K562 (cell line): ENCODE measurements around the gene PXN. TPM values are rescaled to one million over a fixed set of nuclear protein-coding genes. Genes with fewer than 3 reads are reported as not detected.
A peak's percentile ranks its signal among the peaks of the same experiment; 100 is the strongest.

Source experiments
- ATF3 ChIP-seq, 2 experiments: fragments of 450-650 bp in 1 of 2; sonication (generic) in 1 of 2; formaldehyde crosslinking in 1 of 2; IDR thresholded peaks in 1 of 2; conservative IDR thresholded peaks in 1 of 2; 2 replicates each; pipeline versions ENCODE4 v1.6.1 to v1.8.1; 2016 to 2023; ENCODE audit warnings: mild to moderate bottlenecking in 2 of 2, moderate library complexity in 2 of 2, inconsistent platforms in 1 of 2, missing genetic modification reagents in 1 of 2
- HDAC2 ChIP-seq: fragments of 450-650 bp; IDR thresholded peaks from 2 replicates; pipeline ENCODE4 v1.6.1; 2016; ENCODE audit warnings: mild to moderate bottlenecking
- HMBOX1 ChIP-seq: sonication (generic); IDR thresholded peaks from 2 replicates; pipeline ENCODE4 v1.6.1; 2016
- MXI1 ChIP-seq: IDR thresholded peaks from 2 replicates; pipeline ENCODE4 v1.6.1; 2011; ENCODE audit warnings: low read depth, mild to moderate bottlenecking, improper control_type of control experiment, low read length
- NFE2 ChIP-seq: IDR thresholded peaks from 2 replicates; pipeline ENCODE4 v1.6.1; 2014; ENCODE audit warnings: antibody characterized with exemption, low read depth
- NFXL1 ChIP-seq: fragments of 450-650 bp; formaldehyde crosslinking; IDR thresholded peaks from 2 replicates; pipeline ENCODE4 v1.4.0; 2021; ENCODE audit warnings: mild to moderate bottlenecking
- PBX2 ChIP-seq, 2 experiments: IDR thresholded peaks in 1 of 2; conservative IDR thresholded peaks in 1 of 2; 2 replicates each; pipeline ENCODE4 v1.6.1; 2016; ENCODE audit warnings: low read depth in 2 of 2, mild to moderate bottlenecking in 1 of 2, missing compliant biosample characterization in 1 of 2, missing genetic modification characterization in 1 of 2, moderate library complexity in 1 of 2
- PRDM10 ChIP-seq: fragments of 450-650 bp; IDR thresholded peaks from 2 replicates; pipeline ENCODE4 v1.6.1; 2018; ENCODE audit not compliant: partially characterized antibody
- SMARCE1 ChIP-seq: fragments of 450-650 bp; IDR thresholded peaks from 2 replicates; pipeline ENCODE4 v1.7.1; 2016; ENCODE audit warnings: mild to moderate bottlenecking
- ZNF639 ChIP-seq, 2 experiments: fragments of 200-800 bp in 1 of 2; sonication (Bioruptor generic) in 1 of 2; sonication (generic) in 1 of 2; formaldehyde crosslinking in 1 of 2; IDR thresholded peaks in 1 of 2; conservative IDR thresholded peaks in 1 of 2; 2 replicates each; pipeline versions ENCODE4 v1.5.0 to v1.6.1; 2016 to 2020; ENCODE audit warnings: missing compliant biosample characterization in 1 of 2, missing genetic modification characterization in 1 of 2, missing genetic modification reagents in 1 of 2
- polyA plus RNA-seq, 8 experiments: library from polyadenylated mRNA; depleted of rRNA in 4 of 8; stranded (reverse) in 5 of 8; unstranded in 3 of 8; fragments of >200 nt; fragmentation: Nextera tagmentation in 2 of 8; fragmentation: Illumina TruSeq in 1 of 8; extraction: Ambion mirVana in 2 of 8; extraction: Trizol in 1 of 8; gene quantifications; 2 replicates each; pipeline versions ENCODE4 v1.2.1 to v1.2.3, GENCODE V29; 2011 to 2014; ENCODE audit warnings: inconsistent platforms in 1 of 8, missing spikeins in 1 of 8
- total RNA-seq, 7 experiments: library from RNA; depleted of rRNA in 6 of 7; stranded (reverse); fragments of >200 nt in 6 of 7; fragmentation: Illumina TruSeq in 2 of 7; extraction: Trizol in 2 of 7; gene quantifications; 2 replicates each; pipeline versions ENCODE4 v1.2.1 to v1.2.3, GENCODE V29; 2011 to 2021; ENCODE audit warnings: low replicate concordance in 1 of 7

The PXN gene
- total and polyA plus RNA-seq, 9 of the 15 experiments (the other 6 are each of a cell fraction or from before 2014, with no cell fraction given), result 4.0 to 74.1 (median 18.6) TPM

GRCh38 chr12:120234643-120235368, 30.7 kb downstream of the PXN start (continued):
- peak; percentile 99 for TF ChIP-seq HMBOX1
- peak in 1 of 2 experiments; percentile 43; a peak in 1 of 4 replicates for TF ChIP-seq ZNF639 (CRISPR knock-in tag; conservative IDR thresholded peaks at IDR 0.05 in 1 of 2, IDR thresholded peaks at IDR 0.05 in 1 of 2)
- TF ChIP-seq PBX2 (CRISPR knock-in tag; IDR thresholded peaks at IDR 0.05; ENCODE audit: low read depth), result no peak
- TF ChIP-seq PBX2 (tag; conservative IDR thresholded peaks at IDR 0.05; ENCODE audit: low read depth), result peak; percentile 71
- peak; percentile 60; the same call in 1 of the 2 replicates for TF ChIP-seq ATF3 (IDR thresholded peaks at IDR 0.05)
- TF ChIP-seq ATF3 (CRISPR knock-in tag; conservative IDR thresholded peaks at IDR 0.05), result no peak
- peak; percentile 8; the same call in 1 of the 2 replicates for TF ChIP-seq NFE2
- no peak for TF ChIP-seq MXI1
- peak; percentile 58; the same call in 1 of the 2 replicates for TF ChIP-seq HDAC2
- peak; percentile 36 for TF ChIP-seq PRDM10
- TF ChIP-seq NFXL1 (CRISPR knock-in tag), result no peak
- TF ChIP-seq SMARCE1, result peak; percentile 53
